ENCODE data around the gene JADE3.

JADE3 gene
- 0.39 to 0.91 (median 0.75) reads per million in 4 experiments for total RNA-seq

DNA sequence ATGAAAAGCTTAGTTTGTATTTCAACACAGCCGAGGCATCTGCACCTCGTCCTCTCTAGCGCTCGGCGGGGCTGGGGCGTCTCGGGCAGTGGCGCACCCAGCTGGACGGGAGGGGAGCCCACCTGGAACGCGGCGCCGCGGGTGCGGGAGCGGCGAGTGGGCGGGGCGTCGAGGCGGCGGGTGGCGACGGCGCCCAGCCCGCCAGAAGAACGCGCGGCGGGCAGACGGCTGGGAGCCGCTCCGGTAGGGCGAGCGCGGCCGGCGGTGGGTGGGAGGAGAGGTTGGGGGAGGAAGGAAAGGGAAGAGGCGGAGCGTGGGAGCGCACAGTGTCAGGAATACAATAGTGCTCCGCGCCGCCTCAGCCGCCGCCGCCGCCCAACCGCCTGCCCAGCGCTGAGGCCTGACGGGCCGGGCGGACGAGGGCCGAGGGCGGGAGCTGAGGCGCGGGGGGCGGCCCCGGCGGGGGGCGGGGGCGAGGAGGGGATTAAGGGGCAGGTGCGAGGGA is at the start of gene JADE3:
JADE3 (plus strand) TSS at position 324 of the 505 bp plus-strand sequence. CDS start 72,474 bp downstream, outside the sequence.
- DNase-seq, result peak; percentile 0

DNA sequence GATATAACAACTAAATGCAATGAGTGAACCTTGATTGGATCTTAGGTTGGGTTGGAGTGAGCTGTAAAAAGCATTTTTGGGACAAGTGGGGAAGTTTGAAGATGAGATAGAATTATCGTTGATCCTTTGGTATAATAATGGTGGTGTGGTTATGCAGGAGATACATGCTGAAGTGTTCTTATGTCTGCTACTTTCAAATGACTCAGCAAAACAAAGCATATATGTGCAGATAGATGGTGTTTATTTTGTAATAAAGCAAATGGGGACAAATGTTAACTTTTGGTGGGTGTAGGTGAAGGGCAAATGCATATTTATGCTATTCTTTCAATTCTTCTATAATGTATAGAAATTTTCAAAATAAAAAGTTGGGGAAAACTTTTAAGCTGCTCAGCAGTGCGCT is 49.1 kb upstream of the JADE3 start:
- DNase-seq, result no peak

- DNase-seq, result no peak
Measured at GRCh38 chrX:46864606-46865005, 47.6 kb upstream of the JADE3 start.

DNA sequence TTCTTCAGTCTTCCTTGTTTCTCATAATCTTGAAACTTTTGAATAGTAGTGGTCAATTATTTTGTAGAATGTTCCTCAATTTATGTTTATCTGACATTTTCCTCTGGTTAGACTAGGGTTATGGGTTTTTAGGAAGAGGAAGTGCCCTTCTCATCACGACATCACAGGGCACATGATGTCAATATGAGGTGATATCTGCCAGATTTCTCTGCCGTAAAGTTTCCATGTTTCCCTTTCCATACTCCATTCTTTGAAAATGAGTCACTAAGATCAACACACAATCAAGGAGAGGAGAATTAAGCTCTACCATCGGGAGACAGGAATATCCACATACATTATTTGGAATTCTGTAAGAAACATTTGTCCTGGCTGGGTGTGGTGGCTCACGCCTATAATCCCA is 46.9 kb upstream of the JADE3 start:
- no peak for DNase-seq

DNA sequence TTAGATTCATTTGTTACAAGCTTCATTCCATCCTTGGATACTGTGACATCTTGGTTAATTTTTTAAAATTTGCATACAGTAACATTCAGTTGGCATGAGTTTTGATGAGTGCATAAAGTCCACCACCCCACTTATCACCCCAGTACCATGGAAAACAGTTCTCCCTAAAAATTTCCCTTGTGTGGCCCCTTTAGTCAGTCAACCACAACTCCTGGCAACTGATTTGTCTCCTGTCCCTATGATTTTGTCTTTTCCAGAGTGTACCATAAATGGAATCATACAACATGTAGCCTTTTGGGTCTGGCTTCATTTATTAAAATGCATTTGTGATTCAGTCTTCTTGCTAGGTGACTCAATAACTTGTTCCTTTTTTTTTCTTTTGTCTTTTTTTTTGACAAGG is 45.5 kb upstream of the JADE3 start:
- no peak for DNase-seq

DNA sequence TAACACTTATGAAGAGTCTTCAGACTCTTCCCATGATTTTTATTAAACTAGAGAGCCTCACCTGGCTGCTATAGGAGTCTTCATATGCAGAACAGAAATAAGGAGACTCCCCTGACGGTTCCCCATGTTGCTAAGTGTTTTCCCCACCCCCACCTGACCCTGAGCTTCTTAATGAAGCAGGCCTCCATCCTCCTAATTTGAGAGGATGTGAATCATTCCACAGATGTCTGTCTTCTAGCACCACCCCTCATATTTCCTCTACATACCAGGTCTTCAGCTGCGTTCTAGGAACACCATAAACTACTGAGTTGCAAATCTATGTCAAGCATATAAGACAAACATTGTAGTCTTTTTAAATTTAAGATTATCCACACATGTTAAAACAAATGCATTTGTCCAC is 38.5 kb upstream of the JADE3 start:
- no peak for DNase-seq

DNA sequence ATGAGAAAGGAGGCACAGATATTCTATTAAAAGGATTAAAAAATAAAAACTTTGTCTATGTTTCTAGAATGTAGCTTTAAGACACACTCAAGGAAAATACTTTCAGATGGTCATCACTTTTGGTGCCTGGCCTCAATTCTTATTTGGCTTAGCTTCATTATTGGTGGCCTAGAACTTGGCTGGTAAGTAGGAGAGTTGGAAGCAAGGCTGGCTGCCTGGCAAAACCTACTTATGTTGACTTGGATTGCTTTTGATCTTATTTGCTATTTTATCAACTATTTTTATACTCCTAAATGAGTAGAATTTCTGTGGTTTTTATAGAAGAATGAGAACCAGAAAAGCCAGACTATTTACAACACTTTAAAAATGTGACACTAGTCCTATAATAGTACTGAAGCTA is 35.3 kb upstream of the JADE3 start:
- DNase-seq, result no peak

- no peak for DNase-seq
Measured at GRCh38 chrX:46882266-46882665, 30.0 kb upstream of the JADE3 start.

DNA sequence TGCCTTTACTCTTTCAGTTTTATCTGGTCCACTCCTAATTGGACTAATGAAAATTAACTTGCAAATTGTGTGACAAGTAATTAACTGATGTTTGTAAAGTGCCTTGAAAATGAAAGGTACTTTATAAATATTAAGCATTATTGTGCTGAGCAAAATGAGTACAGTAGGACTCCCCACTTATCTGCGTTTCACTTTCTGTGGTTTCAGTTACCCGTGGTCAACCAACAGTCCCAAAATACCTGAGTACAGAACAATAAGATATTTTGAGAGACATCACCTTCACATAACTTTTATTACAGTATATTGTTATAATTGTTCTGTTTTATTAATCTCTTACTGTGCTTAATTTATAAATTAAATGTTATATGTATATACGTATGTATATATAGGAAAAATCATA is 27.4 kb upstream of the JADE3 start:
- DNase-seq, result no peak

GRCh38 chrX:46898207-46898606 is 14.0 kb upstream of the JADE3 start:
- no peak for DNase-seq

GRCh38 chrX:46903458-46904242 is 8.6 kb upstream of the JADE3 start:
- DNase-seq, result peak; percentile 9

DNA sequence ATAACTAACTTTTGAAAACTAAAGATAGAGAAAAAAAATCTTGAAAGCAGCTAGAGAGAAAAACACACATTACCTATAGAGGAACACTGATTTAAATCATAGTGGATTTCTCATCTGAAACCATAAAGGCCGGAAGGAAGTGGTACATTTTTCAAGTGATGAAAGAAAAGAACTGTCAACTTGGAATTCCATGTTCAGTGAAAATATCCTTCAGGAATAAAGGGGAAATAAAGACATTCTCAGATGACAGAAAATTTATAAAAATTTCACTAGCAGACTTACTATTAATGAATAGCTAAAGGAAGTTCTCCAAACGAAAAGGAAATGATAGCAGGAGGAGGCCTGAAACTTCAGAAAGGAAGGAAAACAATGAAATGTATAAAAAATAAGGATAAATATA is 7.6 kb upstream of the JADE3 start:
- no peak for DNase-seq

GRCh38 chrX:46910415-46910814 is 1.8 kb upstream of the JADE3 start:
- DNase-seq, result no peak

- DNase-seq, result no peak
Measured at GRCh38 chrX:46912603-46913491, 626 bp downstream of the JADE3 start.

DNA sequence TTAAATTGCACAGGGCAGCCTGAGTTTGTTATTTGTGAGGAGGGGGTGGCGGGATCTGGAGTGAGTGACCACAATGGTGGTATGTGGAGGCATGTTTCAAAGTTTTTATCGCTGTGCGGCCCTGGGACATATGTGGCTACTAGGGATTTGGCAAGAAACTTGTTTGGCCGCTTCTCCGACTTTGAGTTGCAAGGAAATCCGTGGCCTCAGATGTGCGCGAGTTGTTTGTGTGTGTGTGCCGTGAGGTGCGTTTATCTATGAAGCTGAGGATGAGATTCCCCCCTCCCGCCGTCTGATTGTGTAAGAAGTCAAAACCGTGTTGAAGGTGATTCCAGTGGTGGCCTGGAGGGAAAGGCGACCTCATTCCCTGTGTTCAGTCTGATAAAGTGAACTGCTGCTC is 1.4 kb downstream of the JADE3 start:
- no peak for DNase-seq

DNA sequence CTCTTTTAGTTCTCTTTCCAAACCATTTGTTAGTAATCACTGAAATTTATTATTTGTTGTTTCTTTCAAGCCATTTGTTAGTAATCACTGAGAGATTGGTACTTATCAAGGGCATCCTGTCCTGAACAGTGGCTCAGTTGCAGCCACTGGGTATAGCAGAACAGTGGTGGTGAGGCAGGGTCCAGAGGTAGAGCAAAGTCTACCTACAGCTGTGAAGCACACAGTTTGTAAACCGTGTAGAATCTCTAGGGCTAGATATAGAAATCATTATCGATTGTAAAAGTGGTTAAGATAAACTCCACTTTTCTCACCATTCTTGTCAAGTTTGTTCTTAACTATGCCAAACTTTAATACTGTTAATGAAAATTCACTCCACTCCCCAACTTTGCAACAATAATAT is 4.1 kb downstream of the JADE3 start:
- DNase-seq, result no peak

GRCh38 chrX:46917622-46918021 is 5.4 kb downstream of the JADE3 start:
- no peak for DNase-seq

DNA sequence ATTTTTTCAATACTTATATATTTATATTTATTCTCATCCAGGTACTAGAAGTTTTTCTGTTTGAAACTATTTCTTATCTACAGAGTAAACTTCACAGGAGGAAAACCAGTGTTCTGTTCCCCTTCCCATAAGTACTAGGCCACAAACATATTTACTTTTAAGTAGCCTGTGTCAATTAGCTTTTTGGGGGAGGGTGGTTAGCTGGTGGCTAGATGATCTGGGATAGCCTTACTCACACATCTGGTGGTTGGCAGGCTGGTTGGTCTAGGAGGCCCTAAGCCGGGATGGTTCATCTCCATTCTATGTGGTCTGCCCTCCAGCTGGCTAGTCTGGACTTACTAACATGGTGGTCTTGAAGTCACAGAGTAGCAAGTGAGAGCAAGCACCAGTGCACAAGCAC is 6.2 kb downstream of the JADE3 start:
- no peak for DNase-seq

DNA sequence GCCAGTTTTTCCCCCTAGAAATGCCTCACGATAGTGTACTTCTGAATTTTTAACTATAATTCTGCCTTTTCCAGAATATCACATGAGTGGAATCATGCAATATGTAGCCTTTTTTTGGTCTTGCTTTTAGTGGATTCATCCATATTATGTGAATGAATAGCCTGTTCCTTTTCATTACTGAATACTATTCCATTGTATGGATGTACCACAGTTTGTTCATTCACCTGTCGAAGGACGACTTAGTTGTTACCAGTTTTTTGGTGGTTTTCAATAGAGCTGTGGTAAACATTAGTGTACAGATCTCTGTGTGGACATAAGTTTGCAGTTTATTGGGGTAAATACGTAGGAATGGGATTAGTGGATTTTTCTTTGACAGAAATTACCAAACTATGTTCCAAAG is 8.0 kb downstream of the JADE3 start:
- DNase-seq, result no peak

GRCh38 chrX:46922611-46923010 is 10.4 kb downstream of the JADE3 start:
- DNase-seq, result no peak

- DNase-seq, result no peak
Measured at GRCh38 chrX:46927718-46928117, 15.5 kb downstream of the JADE3 start.

DNA sequence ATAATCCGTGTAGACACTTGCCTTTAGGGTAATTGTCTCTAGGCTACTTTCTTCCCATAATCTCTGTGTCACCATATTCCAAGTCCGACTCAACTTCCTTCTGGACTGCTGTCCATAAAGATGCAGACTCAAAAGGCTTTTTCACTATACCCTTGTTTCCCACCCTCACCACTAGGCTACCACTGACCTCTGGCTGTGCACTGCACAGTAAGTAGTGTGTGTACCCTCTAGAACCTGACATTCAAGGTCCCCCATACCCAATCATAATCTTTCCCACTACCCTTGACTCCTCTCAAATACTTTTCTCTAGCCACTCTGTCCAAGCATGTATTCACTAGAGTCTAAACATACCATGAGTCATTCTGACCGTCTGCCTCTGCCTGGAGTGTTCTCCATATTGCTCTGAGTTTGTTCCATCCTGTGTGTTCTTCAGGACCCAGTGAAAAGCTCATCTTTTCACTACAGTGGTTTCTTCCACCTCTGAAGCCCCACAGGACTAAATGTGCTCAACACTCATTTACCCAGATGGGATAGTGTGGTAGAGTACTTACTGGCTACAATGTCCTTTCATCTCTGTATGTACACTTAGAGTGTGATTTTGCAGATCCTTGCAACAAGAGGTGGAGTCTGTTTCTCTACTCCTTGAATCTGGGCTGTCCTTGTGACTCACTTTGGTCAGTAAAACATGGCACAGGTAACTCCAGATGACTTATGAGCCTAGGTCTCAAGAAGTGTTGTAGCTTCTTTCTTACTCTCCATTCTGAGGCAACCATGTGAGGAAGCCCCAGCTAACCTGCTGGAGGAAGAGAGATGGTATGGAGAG is 17.4 kb downstream of the JADE3 start:
- no peak for DNase-seq

- no peak for DNase-seq
Measured at GRCh38 chrX:46935295-46935694, 23.1 kb downstream of the JADE3 start.

Measured in effector CD8-positive, alpha-beta T cell (primary cell).